Measurements from ENCODE around the gene C3orf52. TPM values are rescaled to one million over a fixed set of nuclear protein-coding genes. Genes with fewer than 3 reads are reported as not detected.

Gene C3orf52
- total RNA-seq, 1 donor from 2014 or later = 4.5 TPM

GRCh38 chr3:112143689-112144088 is 57.5 kb downstream of the C3orf52 start:
- no peaks in the 10 kb centered on the region for H3K36me3 Mint-ChIP-seq
- no peak for DNase-seq (ENCODE audit: low spot score in 2 of 2, unreplicated experiment in 2 of 2)
- no peaks in the 10 kb centered on the region for H3K27me3 Mint-ChIP-seq (ENCODE audit: low read depth)
- TF ChIP-seq CTCF (IDR thresholded peaks at IDR 0.05; ENCODE audit: unreplicated experiment) = no peak
- no peak overlapping the region for H3K4me3 Mint-ChIP-seq
- H3K9me3 Mint-ChIP-seq = peaks cover 41% of the 10 kb centered on the region
- no peaks in the 10 kb centered on the region for H3K4me1 Mint-ChIP-seq
- H3K27ac Mint-ChIP-seq = no peak overlapping the region

- no peaks in the 10 kb centered on the region for H3K36me3 Mint-ChIP-seq
- DNase-seq (ENCODE audit: low spot score in 2 of 2, unreplicated experiment in 2 of 2) = no peak
- peaks cover 42% of the 10 kb centered on the region for H3K9me3 Mint-ChIP-seq
- H3K4me1 Mint-ChIP-seq = no peaks in the 10 kb centered on the region
- H3K27me3 Mint-ChIP-seq (ENCODE audit: low read depth) = no peaks in the 10 kb centered on the region
- TF ChIP-seq CTCF (IDR thresholded peaks at IDR 0.05; ENCODE audit: unreplicated experiment) = no peak
- no peak overlapping the region for H3K27ac Mint-ChIP-seq
- H3K4me3 Mint-ChIP-seq = no peak overlapping the region
Measured at GRCh38 chr3:112149136-112149535, 62.9 kb downstream of the C3orf52 start.

GRCh38 chr3:112167758-112168157 is 81.6 kb downstream of the C3orf52 start:
- no peak overlapping the region for H3K27ac Mint-ChIP-seq
- TF ChIP-seq CTCF (IDR thresholded peaks at IDR 0.05; ENCODE audit: unreplicated experiment) = no peak
- no peaks in the 10 kb centered on the region for H3K36me3 Mint-ChIP-seq
- peaks cover 10% of the 10 kb centered on the region for H3K9me3 Mint-ChIP-seq
- DNase-seq (ENCODE audit: low spot score in 2 of 2, unreplicated experiment in 2 of 2) = no peak
- no peaks in the 10 kb centered on the region for H3K4me1 Mint-ChIP-seq
- no peaks in the 10 kb centered on the region for H3K27me3 Mint-ChIP-seq (ENCODE audit: low read depth)
- no peak overlapping the region for H3K4me3 Mint-ChIP-seq

Small RNA genes lying within 50 kb of the gene (microRNA-seq; reads per million reads assigned to microRNA genes)
- gene MIR567 = not detected

Other genes with a start within 250 kb of the C3orf52 start
- 32.4 to 37.2 TPM (median 36.0 TPM) in 3 replicates for gene PHLDB2, start 227.1 kb upstream of the C3orf52 start, total RNA-seq
- gene ABHD10, start 107.4 kb upstream of the C3orf52 start, total RNA-seq = 26.4 to 30.2 TPM (median 30.0 TPM) in 3 replicates
- 0.60 to 1.8 TPM (median 1.4 TPM) in 3 replicates for gene TAGLN3, start 87.5 kb upstream of the C3orf52 start, total RNA-seq
- gene TMPRSS7, start 51.7 kb upstream of the C3orf52 start, total RNA-seq = not detected in 3 replicates
- gene GCSAM, start 46.9 kb downstream of the C3orf52 start, total RNA-seq = 0.67 to 1.2 TPM (median 0.93 TPM) in 3 replicates
- 0.69 to 1.6 TPM (median 0.69 TPM) in 3 replicates for gene SLC9C1, start 207.8 kb downstream of the C3orf52 start, total RNA-seq
- gene CD200, start 246.8 kb downstream of the C3orf52 start, total RNA-seq = 25.7 to 26.6 TPM (median 25.9 TPM) in 3 replicates